Neutrophil (primary cell): ENCODE data around the gene TENT5C.

ENCODE experiments used
- H3K27ac ChIP-seq: fragments of 200-600 bp; sonication (generic); 2 replicates; pipeline ENCODE4 v1.5.1; 2016; ENCODE audit warnings: mild to moderate bottlenecking, moderate library complexity
- H3K27me3 ChIP-seq: fragments of 200-600 bp; sonication (generic); 2 replicates; pipeline ENCODE4 v1.6.0; 2016; ENCODE audit warnings: mild to moderate bottlenecking
- H3K36me3 ChIP-seq: fragments of 200-600 bp; sonication (generic); 2 replicates; pipeline ENCODE4 v1.5.1; 2017
- H3K4me1 ChIP-seq, 2 experiments: fragments of 200-600 bp in 1 of 2; sonication (generic) in 1 of 2; 1 replicate in 1 of 2; 2 replicates in 1 of 2; pipeline versions ENCODE4 v1.5.1 to v1.6.1; 2013 to 2016; ENCODE audit warnings: low read depth in 1 of 2, low read length in 1 of 2, mild to moderate bottlenecking in 1 of 2, moderate library complexity in 1 of 2; ENCODE audit not compliant: control insufficient read depth in 1 of 2, insufficient read depth in 1 of 2
- H3K4me3 ChIP-seq, 2 experiments: fragments of 200-600 bp in 1 of 2; sonication (generic) in 1 of 2; 1 replicate in 1 of 2; 2 replicates in 1 of 2; pipeline ENCODE4 v1.5.1; 2013 to 2016; ENCODE audit warnings: low read depth in 1 of 2, low read length in 1 of 2, mild to moderate bottlenecking in 1 of 2, moderate library complexity in 1 of 2
- H3K9me3 ChIP-seq: fragments of 200-600 bp; sonication (generic); 2 replicates; pipeline ENCODE4 v1.5.1; 2016
- CTCF ChIP-seq: fragments of 200-600 bp; sonication (generic); IDR thresholded peaks from 2 replicates; pipeline ENCODE4 v1.5.1; 2016; ENCODE audit warnings: antibody characterized with exemption

TENT5C gene

GRCh38 chr1:117636637-117637425 is 31.0 kb downstream of the TENT5C start:
- Histone ChIP-seq H3K9me3 (no peaks in the 10 kb centered on the region), H3K36me3 (no peaks in the 10 kb centered on the region), H3K4me1 (no peaks in the 10 kb centered on the region), H3K27me3 (no peaks in the 10 kb centered on the region), H3K4me3 (no peak overlapping the region), H3K27ac (no peak overlapping the region)
- TF ChIP-seq CTCF = no peak

GRCh38 chr1:117638141-117638540 is 32.3 kb downstream of the TENT5C start:
- TF ChIP-seq CTCF = no peak
- Histone ChIP-seq H3K4me3 (no peak overlapping the region), H3K27ac (no peak overlapping the region), H3K27me3 (no peaks in the 10 kb centered on the region), H3K4me1 (no peaks in the 10 kb centered on the region), H3K9me3 (no peaks in the 10 kb centered on the region), H3K36me3 (no peaks in the 10 kb centered on the region)

GRCh38 chr1:117638759-117639158 is 32.9 kb downstream of the TENT5C start:
- TF ChIP-seq CTCF = no peak
- Histone ChIP-seq H3K27me3 (no peaks in the 10 kb centered on the region), H3K9me3 (no peaks in the 10 kb centered on the region)

GRCh38 chr1:117639741-117640140 is 33.9 kb downstream of the TENT5C start:
- TF ChIP-seq CTCF = no peak
- H3K9me3 ChIP-seq = no peaks in the 10 kb centered on the region
- no peak overlapping the region for H3K4me3 ChIP-seq
- H3K27ac ChIP-seq = no peak overlapping the region
- no peaks in the 10 kb centered on the region for H3K27me3 ChIP-seq
- no peaks in the 10 kb centered on the region for H3K4me1 ChIP-seq
- no peaks in the 10 kb centered on the region for H3K36me3 ChIP-seq

More at GRCh38 chr1:117638759-117639158, 32.9 kb downstream of the TENT5C start:
- no peaks in the 10 kb centered on the region for H3K4me1 ChIP-seq
- H3K36me3 ChIP-seq = no peaks in the 10 kb centered on the region
- H3K27ac ChIP-seq = no peak overlapping the region
- no peak overlapping the region for H3K4me3 ChIP-seq

GRCh38 chr1:117641536-117641935 is 35.7 kb downstream of the TENT5C start:
- H3K4me3 ChIP-seq = no peak overlapping the region
- no peak for TF ChIP-seq CTCF
- no peaks in the 10 kb centered on the region for H3K9me3 ChIP-seq
- no peaks in the 10 kb centered on the region for H3K27me3 ChIP-seq
- no peak overlapping the region for H3K27ac ChIP-seq
- no peaks in the 10 kb centered on the region for H3K4me1 ChIP-seq
- H3K36me3 ChIP-seq = no peaks in the 10 kb centered on the region
